Ishikawa (cell line): Measurements from ENCODE around the gene PTGS1.

Experiments used
- CEBPB ChIP-seq: IDR thresholded peaks from 2 replicates; pipeline ENCODE4 v1.6.1; 2012
- CREB1 ChIP-seq: IDR thresholded peaks from 2 replicates; pipeline ENCODE4 v1.6.1; 2012; ENCODE audit warnings: low read depth
- EP300 ChIP-seq: IDR thresholded peaks from 2 replicates; pipeline ENCODE4 v1.6.1; 2012; ENCODE audit warnings: borderline replicate concordance
- RAD21 ChIP-seq: IDR thresholded peaks from 2 replicates; pipeline ENCODE4 v1.6.1; 2012; ENCODE audit warnings: low read depth
- TAF1 ChIP-seq: IDR thresholded peaks from 2 replicates; pipeline ENCODE4 v1.6.1; 2012; ENCODE audit warnings: low read depth, mild to moderate bottlenecking
- TEAD4 ChIP-seq: IDR thresholded peaks from 2 replicates; pipeline ENCODE4 v1.6.1; 2012
- YY1 ChIP-seq: IDR thresholded peaks from 2 replicates; pipeline ENCODE4 v1.6.1; 2012; ENCODE audit warnings: low read depth
- ZBTB7A ChIP-seq: IDR thresholded peaks from 2 replicates; pipeline ENCODE4 v1.6.1; 2012; ENCODE audit warnings: low read depth
- TF ChIP-seq, protein P1 (sequence below): IDR thresholded peaks from 2 replicates; pipeline ENCODE4 v1.6.1; 2012
- TF ChIP-seq, protein P2 (sequence below): IDR thresholded peaks from 2 replicates; pipeline ENCODE4 v1.6.1; 2012; ENCODE audit warnings: low read depth, mild to moderate bottlenecking
- TF ChIP-seq, protein P3 (sequence below): IDR thresholded peaks from 2 replicates; pipeline ENCODE4 v1.6.1; 2012

DNA sequence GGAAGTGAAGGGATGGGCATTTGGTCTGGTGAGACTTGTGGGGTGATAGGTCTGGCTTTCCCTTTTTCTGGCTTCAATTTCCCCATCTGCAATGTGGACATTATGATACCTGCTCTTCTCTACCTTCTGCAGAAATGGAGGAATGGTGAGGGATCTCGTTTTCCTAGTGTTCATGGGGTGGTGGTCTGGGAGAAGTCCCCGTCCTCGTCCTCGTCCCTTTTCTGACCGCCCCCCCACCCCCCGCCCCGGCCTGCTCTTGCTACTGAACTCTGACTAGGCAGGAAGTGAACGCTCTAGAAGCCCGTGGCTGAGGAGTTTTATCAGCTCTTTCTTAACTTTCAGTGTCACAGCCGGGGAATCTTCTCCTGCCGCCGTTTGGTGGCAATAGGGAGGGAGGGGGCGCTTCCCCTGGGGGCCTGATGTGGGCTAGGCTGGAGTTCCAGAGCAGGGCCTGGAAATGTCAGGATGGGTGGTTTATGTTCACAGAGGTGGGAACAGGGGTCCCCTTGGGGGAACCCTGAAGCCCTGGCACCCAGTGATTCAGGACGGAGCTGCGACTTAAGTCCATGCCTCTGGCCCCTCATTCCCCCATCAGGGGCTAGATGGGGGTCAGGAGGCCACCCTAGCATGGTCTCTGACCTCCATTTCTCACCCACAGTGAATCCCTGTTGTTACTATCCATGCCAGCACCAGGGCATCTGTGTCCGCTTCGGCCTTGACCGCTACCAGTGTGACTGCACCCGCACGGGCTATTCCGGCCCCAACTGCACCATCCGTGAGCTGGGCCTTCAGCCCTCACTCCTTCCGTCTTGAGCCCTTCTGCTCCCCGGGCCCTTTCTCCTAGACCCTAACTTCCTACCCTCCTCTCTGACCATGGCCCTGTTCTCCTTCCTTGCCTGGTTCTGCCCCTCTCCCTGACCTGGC is 6.7 kb downstream of the PTGS1 start:
- no peak for TF ChIP-seq RAD21
- no peak for TF ChIP-seq CEBPB
- no peak for TF ChIP-seq CREB1
- TF ChIP-seq, protein P1, sequence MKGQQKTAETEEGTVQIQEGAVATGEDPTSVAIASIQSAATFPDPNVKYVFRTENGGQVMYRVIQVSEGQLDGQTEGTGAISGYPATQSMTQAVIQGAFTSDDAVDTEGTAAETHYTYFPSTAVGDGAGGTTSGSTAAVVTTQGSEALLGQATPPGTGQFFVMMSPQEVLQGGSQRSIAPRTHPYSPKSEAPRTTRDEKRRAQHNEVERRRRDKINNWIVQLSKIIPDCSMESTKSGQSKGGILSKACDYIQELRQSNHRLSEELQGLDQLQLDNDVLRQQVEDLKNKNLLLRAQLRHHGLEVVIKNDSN, result no peak
- TF ChIP-seq TEAD4, result no peak
- TF ChIP-seq EP300, result no peak
- no peak for TF ChIP-seq TAF1
- TF ChIP-seq, protein P2, sequence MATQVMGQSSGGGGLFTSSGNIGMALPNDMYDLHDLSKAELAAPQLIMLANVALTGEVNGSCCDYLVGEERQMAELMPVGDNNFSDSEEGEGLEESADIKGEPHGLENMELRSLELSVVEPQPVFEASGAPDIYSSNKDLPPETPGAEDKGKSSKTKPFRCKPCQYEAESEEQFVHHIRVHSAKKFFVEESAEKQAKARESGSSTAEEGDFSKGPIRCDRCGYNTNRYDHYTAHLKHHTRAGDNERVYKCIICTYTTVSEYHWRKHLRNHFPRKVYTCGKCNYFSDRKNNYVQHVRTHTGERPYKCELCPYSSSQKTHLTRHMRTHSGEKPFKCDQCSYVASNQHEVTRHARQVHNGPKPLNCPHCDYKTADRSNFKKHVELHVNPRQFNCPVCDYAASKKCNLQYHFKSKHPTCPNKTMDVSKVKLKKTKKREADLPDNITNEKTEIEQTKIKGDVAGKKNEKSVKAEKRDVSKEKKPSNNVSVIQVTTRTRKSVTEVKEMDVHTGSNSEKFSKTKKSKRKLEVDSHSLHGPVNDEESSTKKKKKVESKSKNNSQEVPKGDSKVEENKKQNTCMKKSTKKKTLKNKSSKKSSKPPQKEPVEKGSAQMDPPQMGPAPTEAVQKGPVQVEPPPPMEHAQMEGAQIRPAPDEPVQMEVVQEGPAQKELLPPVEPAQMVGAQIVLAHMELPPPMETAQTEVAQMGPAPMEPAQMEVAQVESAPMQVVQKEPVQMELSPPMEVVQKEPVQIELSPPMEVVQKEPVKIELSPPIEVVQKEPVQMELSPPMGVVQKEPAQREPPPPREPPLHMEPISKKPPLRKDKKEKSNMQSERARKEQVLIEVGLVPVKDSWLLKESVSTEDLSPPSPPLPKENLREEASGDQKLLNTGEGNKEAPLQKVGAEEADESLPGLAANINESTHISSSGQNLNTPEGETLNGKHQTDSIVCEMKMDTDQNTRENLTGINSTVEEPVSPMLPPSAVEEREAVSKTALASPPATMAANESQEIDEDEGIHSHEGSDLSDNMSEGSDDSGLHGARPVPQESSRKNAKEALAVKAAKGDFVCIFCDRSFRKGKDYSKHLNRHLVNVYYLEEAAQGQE, result no peak
- no peak for TF ChIP-seq ZBTB7A
- TF ChIP-seq, protein P3, sequence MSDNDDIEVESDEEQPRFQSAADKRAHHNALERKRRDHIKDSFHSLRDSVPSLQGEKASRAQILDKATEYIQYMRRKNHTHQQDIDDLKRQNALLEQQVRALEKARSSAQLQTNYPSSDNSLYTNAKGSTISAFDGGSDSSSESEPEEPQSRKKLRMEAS, result no peak
- TF ChIP-seq YY1, result no peak
